ENCODE results near the gene MRPL49. TPM values are rescaled to one million over a fixed set of nuclear protein-coding genes. Genes with fewer than 3 reads are reported as not detected.
"Not testable (repeated sequence)": the region's sequence is repeated elsewhere in the genome, so short reads cannot be mapped to it uniquely, and the experiment has no call there.

Gene MRPL49
- polyA plus RNA-seq, 4 donors = 61.8 to 66.5 (median 64.0) TPM

DNA sequence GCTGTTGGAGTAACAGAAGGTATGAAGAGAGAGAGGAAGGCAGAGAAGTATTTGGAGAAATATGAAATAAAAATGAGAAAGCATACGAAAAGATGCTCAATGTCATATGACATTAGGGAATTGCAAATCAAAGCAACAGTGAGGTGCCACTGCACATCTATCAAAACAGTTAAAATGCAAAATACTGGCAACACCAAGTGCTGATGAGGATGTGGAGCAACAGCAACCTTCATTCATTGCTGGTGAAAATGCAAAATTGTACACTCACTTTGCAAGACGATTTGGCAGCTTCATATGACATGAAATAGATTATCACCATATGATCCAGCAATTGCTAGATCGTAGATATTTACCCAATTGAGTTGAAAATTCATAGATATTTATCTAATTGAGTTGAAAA lies 38.5 kb downstream of the MRPL49 start:
- no peak for DNase-seq (ENCODE audit: low read depth in 4 of 4, low spot score in 3 of 4)

DNA sequence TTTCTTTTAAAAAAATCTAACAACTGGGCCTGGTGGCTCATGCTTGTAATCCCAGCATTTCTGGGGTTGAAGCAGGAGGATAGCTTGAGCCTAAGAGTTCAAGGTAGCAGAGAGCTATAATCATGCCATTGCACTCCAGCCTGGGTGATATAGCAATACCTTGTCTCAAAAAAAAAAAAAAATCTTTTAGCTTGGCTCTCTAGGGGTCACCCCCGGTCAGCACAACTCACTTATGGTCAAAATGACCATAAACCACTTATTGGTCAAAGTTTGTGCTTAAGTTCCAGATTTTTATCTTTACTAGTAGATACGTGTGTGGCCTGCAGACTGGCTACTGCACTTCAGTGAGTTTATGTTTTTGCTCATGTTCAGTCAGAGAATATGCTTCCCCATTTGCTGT lies 41.6 kb downstream of the MRPL49 start:
- DNase-seq (ENCODE audit: low read depth in 4 of 4, low spot score in 3 of 4) = no peak

DNA sequence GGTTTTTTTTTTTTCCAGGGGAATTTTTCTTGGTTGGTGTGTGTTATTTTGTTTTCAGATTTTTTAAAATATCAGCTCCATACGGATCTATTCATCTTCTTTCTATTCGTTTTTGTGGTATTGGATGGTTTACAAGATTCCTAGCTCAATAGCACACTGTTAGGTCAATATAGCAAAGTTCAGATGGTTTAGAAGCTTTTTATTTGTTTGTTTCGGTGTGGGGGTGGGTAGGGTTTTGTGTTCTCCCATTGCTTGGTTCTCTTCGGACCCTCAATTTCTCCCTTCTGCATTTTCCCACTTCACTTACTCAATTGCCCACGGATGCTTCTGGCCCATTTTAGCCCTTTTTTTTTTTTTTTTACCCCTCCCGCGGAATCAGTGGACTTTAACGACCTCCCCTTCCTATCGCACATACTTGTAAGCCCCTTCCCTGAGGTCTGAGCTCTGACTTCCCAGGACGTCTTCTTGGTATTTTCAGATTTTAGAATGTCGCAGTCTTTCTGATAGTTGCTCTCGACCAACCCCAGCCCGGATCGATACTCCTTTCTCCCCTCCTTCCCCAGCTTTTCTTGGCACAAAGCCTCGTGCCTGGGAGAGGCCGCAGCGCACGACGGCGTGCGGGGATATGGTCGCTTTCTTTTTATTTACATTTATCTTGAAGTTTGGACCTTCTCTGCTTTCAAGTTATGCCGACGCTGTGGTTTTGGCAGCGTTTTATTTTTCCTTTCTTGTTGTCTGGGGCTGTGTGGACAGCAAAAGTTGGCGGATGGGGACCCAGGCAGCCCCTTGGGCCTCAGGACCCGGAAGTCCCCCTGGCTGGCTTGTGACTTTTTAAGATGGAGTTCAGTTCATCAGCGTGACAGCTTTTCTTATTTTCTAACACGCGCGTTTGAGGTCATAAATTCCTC lies 43.5 kb downstream of the MRPL49 start:
- no peak for DNase-seq (ENCODE audit: low read depth in 4 of 4, low spot score in 3 of 4)

DNA sequence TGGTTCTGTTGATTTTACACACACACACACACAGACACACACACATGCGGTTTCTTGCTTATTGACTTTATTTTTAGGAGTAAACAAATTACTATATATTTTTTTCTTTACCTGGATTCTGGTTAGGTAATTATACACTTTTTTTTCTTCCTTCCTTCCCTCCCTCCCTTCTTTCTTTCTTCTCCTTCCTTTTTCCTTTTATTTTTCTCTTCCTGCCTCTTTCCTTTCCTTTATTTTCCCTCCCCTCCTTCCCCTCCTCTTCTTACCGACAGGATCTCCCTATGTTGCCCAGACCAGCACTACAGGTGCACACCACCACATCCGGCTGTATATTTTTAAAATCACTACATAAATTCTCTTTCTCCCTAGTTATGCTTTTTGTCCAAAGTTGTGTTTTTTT lies 44.8 kb downstream of the MRPL49 start:
- no peak for DNase-seq (ENCODE audit: low read depth in 4 of 4, low spot score in 3 of 4)

DNA sequence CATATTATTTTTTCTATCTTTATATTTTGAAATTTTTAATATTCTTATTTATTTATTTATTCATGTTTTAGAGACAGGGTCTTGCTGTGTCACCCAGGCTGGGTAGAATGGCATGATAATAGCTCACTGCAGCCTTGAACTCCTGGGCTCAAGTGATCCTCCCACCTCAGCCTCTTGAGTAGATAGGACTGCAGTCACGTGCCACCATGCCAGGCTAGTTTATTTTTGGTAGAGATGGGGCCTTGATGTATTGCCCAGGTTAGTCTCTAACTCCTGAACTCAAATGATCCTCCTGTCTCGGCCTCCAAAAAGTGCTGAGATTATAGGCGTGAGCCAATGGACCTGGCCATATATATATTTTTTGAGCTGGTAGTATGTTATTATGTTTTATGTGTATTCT lies 45.5 kb downstream of the MRPL49 start:
- no peak for DNase-seq (ENCODE audit: low read depth in 4 of 4, low spot score in 3 of 4)

DNA sequence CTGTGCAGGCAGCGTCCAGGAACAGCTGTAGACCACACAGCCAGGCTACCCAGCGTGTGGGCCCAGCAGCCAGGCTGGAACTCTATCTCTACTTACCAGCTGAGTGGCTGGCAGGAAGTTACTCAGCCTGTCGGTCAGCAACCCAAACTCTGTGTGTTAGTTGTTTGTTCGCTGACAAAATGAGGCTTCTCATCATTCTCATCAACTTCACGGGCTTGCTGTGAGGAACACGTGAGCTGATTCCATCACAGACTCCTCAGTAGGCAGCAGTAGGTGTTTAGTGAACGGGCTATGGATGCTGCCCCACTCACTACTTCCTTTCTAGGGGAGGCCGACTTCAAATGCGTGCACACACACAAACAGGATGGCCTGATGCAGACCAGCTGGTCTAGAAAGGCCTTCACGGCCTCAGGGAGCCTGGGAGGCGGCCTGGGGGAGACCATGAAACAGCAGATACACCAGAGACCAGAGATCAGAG lies 47.1 kb downstream of the MRPL49 start:
- DNase-seq (ENCODE audit: low read depth in 4 of 4, low spot score in 3 of 4) = no peak

DNA sequence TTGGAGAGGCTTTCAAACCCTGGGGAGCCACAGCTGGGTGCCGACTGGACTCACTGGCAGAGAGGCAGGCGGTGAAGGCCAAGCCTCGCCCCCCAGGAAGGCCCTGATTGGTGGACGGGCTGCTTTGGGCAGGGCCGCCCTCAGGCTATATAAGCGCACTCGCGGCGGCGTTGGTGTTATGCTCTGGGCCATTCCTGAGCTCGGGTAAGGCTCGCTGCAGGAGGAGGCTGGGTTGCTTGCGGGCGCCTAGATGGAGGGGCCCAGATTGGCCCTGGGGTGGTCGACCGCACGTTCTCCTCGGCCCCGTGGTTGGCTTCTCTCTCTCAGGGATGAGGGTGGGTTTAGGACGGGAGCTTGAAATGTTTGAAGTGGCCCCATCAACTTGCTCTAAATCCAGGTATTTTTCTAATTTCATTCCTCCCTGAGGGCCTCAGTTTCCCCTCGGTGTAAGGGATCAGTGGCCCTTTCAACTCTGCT lies 48.0 kb downstream of the MRPL49 start, which contains the start of gene SPDYC:
SPDYC (plus strand) TSS at position 176 of the 477 bp plus-strand sequence. CDS start 1,125 bp downstream, outside the sequence.
- no peak for DNase-seq (ENCODE audit: low read depth in 4 of 4, low spot score in 3 of 4)

DNA sequence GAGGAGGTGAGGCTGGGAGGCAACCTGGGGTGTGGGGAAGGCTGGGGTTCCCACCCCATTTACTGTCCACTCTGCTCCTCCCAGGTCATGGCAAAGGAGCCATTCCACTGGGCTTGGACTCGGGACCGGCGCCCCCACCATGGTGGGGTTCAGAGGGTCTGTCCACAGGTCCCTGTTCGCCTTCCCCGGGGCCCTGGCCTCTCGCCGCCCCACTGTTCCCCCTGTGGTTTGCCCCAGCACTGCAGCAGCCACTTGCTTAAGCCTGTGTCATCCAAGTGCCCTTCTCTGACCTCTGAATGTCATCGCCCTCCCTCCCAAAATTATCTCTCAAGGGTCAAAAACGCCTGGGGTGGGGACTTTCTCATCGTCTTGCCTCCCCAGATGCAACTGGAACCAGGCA lies 50.5 kb downstream of the MRPL49 start:
- no peak for DNase-seq (ENCODE audit: low read depth in 4 of 4, low spot score in 3 of 4)

DNA sequence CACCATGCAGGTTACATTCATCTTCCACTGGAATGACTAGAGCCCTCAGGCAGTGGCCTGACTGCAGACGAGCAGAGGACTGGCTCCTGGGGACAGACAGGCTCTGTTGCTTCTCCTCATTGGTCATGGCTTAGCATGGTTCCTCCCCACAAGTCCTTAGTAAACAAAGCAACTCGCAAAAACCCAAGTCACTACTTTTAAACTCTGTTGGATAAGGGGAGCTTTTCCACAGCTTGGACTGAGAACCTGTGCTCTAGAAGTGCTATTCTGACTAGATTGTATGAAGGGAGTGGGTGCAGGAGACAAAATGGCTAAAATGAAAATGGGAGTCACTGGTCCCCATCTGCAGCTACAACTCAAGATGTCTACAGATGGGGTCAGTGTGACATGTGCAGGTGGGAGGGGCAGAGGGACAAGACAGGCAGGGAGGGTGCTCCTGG lies 52.5 kb downstream of the MRPL49 start:
- DNase-seq (ENCODE audit: low read depth in 4 of 4, low spot score in 3 of 4) = not testable (repeated sequence)

Other genes with a start within 250 kb of the MRPL49 start
- 10 to 100 TPM; 54.1 to 69.5 (median 60.5) TPM for gene EHD1, start 243.7 kb upstream of the MRPL49 start, polyA plus RNA-seq (ENCODE audit: insufficient read length in 4 of 4)
- gene ATG2A, start 205.1 kb upstream of the MRPL49 start, polyA plus RNA-seq (ENCODE audit: insufficient read length in 4 of 4) = 10 to 100 TPM; 15.5 to 25.9 (median 16.5) TPM
- 10 to 100 TPM; 14.9 to 18.8 (median 17.9) TPM for gene PPP2R5B, start 197.6 kb upstream of the MRPL49 start, polyA plus RNA-seq (ENCODE audit: insufficient read length in 4 of 4)
- 1 to 10 TPM in 3 of 4 donors, under 1 TPM in 1; 0.54 to 2.8 (median 1.9) TPM for gene GPHA2, start 186.4 kb upstream of the MRPL49 start, polyA plus RNA-seq (ENCODE audit: insufficient read length in 4 of 4)
- gene MAJIN, start 150.2 kb upstream of the MRPL49 start, polyA plus RNA-seq (ENCODE audit: insufficient read length in 4 of 4) = 1 to 10 TPM in 2 of 4 donors, under 1 TPM in 2; 0.80 to 1.5 (median 1.00) TPM
- gene BATF2, start 125.3 kb upstream of the MRPL49 start, polyA plus RNA-seq (ENCODE audit: insufficient read length in 4 of 4) = 1 to 10 TPM; 3.2 to 3.5 (median 3.3) TPM
- gene ARL2, start 108.2 kb upstream of the MRPL49 start, polyA plus RNA-seq (ENCODE audit: insufficient read length in 4 of 4) = 10 to 100 TPM; 52.3 to 70.2 (median 59.7) TPM
- gene SNX15, start 94.9 kb upstream of the MRPL49 start, polyA plus RNA-seq (ENCODE audit: insufficient read length in 4 of 4) = 10 to 100 TPM; 31.1 to 33.5 (median 31.9) TPM
- 10 to 100 TPM; 11.6 to 16.2 (median 12.6) TPM for gene SAC3D1, start 81.1 kb upstream of the MRPL49 start, polyA plus RNA-seq (ENCODE audit: insufficient read length in 4 of 4)
- 10 to 100 TPM; 12.0 to 16.2 (median 13.1) TPM for gene NAALADL1, start 63.8 kb upstream of the MRPL49 start, polyA plus RNA-seq (ENCODE audit: insufficient read length in 4 of 4)
- 10 to 100 TPM; 15.6 to 21.7 (median 18.7) TPM for gene CDCA5, start 38.3 kb upstream of the MRPL49 start, polyA plus RNA-seq (ENCODE audit: insufficient read length in 4 of 4)
- gene ZFPL1, start 38.1 kb upstream of the MRPL49 start, polyA plus RNA-seq (ENCODE audit: insufficient read length in 4 of 4) = 10 to 100 TPM; 31.8 to 38.9 (median 32.7) TPM
- 100 to 1,000 TPM in 1 of 4 donors, 10 to 100 TPM in 3; 90.9 to 148 (median 99.2) TPM for gene VPS51, start 26.1 kb upstream of the MRPL49 start, polyA plus RNA-seq (ENCODE audit: insufficient read length in 4 of 4)
- gene TM7SF2, start 10.4 kb upstream of the MRPL49 start, polyA plus RNA-seq (ENCODE audit: insufficient read length in 4 of 4) = 10 to 100 TPM; 77.6 to 95.7 (median 87.9) TPM
- gene ZNHIT2, start 4.6 kb upstream of the MRPL49 start, polyA plus RNA-seq (ENCODE audit: insufficient read length in 4 of 4) = 10 to 100 TPM in 1 of 4 donors, 1 to 10 TPM in 3; 6.5 to 11.4 (median 6.9) TPM
- gene FAU, start 187 bp upstream of the MRPL49 start, polyA plus RNA-seq (ENCODE audit: insufficient read length in 4 of 4) = 100 to 1,000 TPM; 558 to 873 (median 611) TPM
- 10 to 100 TPM; 47.0 to 54.9 (median 51.0) TPM for gene SYVN1, start 12.2 kb downstream of the MRPL49 start, polyA plus RNA-seq (ENCODE audit: insufficient read length in 4 of 4)
- gene SPDYC, start 47.9 kb downstream of the MRPL49 start, polyA plus RNA-seq (ENCODE audit: insufficient read length in 4 of 4) = under 1 TPM in 2 of 4 donors, not detected in 2; 0.15 to 0.17 TPM
- gene CAPN1, start 59.6 kb downstream of the MRPL49 start, polyA plus RNA-seq (ENCODE audit: insufficient read length in 4 of 4) = 100 to 1,000 TPM in 2 of 4 donors, 10 to 100 TPM in 2; 84.3 to 109 (median 97.7) TPM
- 10 to 100 TPM; 24.4 to 26.8 (median 26.0) TPM for gene POLA2, start 139.6 kb downstream of the MRPL49 start, polyA plus RNA-seq (ENCODE audit: insufficient read length in 4 of 4)
- 10 to 100 TPM in 3 of 4 donors, 1 to 10 TPM in 1; 8.7 to 12.7 (median 10.7) TPM for gene CDC42EP2, start 192.5 kb downstream of the MRPL49 start, polyA plus RNA-seq (ENCODE audit: insufficient read length in 4 of 4)
- 10 to 100 TPM; 82.7 to 93.3 (median 90.7) TPM for gene DPF2, start 211.5 kb downstream of the MRPL49 start, polyA plus RNA-seq (ENCODE audit: insufficient read length in 4 of 4)
- gene TIGD3, start 232.4 kb downstream of the MRPL49 start, polyA plus RNA-seq (ENCODE audit: insufficient read length in 4 of 4) = under 1 TPM; 0.63 to 0.80 (median 0.69) TPM